HT1080 (cell line): ENCODE measurements around the gene BPGM. TPM values are rescaled to one million over a fixed set of nuclear protein-coding genes. Genes with fewer than 3 reads are reported as not detected.
A peak's percentile ranks its signal among the peaks of the same experiment; 100 is the strongest.

Experiments used
- DNase-seq: peaks from one replicate; pipeline ENCODE4 v3.0.0-alpha.2; 2015; ENCODE audit warnings: low read depth
- total RNA-seq: library from RNA; depleted of rRNA; stranded (reverse); fragments of >200 nt; shearing (Covaris generic); gene quantifications from 2 replicates; pipeline ENCODE4 v1.2.3, GENCODE V29; 2014

The BPGM gene
- total RNA-seq, 1 experiment from 2014 or later, result 9.4 TPM

DNA sequence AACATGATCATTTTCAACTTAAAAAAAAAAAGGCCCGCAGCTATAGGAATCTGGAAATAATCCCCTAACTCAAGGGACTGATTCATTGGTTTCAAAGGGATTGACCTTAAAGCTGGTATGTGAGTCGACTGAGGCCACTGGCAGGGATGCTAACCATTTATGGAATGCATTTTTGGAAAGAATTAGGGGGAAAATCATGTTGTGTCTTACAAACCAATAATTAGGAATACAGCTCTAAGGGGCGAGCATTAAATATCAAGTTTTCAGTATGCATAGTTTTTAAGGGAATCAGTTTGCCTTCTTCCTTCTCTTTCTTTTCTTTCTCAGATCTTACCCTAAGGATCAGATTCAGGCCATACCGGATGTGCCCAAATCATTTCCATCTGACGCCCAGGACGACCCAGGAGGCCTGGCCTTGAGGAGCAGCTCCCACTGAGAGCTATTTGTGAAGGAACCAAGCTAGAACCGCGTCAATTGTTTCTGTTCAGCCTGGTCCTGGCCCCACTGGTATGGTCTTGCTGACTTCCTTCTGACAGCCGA is 48.7 kb downstream of the BPGM start:
- no peak for DNase-seq

DNA sequence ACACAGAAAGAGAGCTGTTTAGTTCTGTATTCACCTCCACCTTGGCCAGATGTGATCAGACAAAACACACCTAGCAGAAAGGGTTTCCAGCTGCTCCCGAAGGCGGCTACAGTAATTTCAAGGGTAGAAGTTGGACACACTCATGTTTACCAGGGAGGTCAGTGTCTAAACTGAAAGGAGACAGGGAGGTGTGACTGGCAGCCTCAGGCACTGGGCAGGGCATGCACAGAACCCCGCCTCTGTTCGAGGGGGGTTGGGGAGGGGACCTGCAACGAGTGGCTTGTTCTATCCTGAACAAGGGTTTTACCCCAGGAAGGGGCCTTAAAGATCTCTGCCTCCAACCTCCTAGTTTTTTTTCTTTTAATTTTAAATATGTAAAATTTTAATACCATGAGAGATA is 49.6 kb downstream of the BPGM start:
- no peak for DNase-seq

DNA sequence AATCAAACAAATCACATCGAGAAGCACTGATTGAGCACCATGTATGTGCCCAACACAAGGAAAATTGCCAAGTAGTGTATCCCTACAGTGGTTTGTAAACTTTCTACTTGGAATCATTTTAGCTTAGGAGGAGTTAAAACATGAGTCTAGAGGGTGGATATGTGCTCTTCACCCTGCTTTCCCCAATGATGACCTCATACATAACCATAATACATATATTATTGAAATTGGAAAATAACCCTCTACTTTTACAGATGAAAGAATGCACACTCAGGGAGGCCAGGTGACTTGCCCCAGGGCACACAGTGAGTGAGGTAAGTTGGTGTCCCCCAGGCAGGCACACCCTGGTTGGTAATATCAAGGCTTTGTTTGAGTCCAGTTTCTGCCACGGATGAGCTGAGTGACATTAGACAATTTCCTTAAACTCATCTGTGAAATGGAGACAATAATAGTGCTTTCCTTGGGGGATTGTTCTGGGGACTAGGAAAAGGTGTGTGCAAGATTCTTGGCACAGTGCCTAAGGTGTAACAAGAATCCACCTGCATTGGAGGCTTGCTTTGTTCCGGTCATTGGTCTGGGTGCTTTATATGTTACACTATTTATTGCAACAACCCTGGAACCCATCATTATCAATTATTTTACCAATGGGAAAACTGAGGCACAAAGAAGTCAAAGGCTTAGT is 50.7 kb downstream of the BPGM start:
- no peak for DNase-seq

DNA sequence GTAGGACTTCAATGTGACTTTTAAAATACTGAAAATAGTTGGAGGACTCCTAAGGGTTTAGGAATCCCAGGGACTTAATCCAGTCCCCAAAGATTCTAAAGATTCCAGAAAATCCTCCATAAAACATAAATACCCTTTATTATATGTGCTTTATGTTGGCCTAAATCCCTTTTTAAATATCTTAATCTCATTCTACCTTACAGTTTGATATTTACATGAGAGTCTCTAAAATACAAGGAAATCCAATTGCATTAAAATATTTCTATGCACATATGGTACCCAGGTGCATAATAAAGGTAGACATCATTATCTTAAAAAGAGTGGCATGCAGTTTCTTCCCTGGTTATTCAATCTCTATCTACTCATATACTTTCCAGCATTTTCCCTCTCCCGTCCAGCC is 51.8 kb downstream of the BPGM start:
- no peak for DNase-seq

DNA sequence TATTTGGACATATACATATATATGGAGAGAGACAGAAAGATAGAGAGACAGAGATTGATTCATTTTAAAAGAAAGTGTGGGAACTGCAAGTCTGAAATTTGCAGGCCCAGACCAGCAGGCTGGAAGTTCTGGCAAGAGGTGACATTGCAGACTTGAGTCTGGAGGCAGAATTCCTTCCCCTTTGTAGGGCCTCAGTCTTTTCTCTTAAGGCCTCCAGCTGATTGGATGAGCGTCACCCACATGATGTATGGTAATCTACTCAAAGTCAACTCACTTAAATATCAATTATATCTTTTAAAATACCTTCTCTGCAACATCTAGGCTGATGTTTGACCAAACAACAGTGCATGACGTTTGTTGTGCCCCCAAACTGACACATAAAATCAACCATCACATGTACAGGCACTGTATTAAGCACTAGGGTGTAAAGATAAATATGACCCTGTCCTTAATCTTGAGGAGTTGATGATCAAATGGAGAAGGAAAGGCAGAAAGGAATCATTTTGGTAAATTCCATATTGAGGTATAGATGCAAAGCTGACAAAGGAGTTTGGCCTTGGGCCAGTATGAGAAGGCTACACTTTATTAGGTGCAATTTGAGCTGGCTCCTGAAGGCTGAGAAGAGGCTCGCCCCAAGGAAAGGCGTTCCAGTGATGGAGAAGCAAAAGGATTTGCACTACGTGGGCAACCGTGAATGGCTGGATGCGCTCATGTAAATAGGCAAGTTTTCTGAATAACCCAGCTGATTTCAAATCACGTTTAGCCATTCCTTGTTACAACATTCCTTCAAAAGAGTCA is 52.6 kb downstream of the BPGM start:
- no peak for DNase-seq

DNA sequence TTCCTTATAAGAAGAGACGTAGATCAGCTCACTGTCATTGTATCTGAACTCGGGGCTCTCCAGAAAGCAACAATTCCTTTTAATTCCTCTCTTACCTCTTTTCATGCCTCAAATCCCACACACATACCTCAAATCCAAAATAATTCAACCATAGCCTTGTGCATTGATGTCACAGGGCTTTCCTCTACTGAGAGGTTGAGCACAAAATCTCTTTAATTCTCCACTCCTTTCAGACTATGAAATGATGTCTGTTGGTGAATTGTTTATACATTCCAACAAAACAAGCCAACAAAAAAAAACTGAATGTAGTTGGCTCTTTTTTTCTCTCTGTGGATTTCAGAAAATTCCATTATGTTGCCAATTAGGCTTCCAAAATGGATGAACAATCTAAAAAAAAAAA is 53.2 kb downstream of the BPGM start:
- no peak for DNase-seq

DNA sequence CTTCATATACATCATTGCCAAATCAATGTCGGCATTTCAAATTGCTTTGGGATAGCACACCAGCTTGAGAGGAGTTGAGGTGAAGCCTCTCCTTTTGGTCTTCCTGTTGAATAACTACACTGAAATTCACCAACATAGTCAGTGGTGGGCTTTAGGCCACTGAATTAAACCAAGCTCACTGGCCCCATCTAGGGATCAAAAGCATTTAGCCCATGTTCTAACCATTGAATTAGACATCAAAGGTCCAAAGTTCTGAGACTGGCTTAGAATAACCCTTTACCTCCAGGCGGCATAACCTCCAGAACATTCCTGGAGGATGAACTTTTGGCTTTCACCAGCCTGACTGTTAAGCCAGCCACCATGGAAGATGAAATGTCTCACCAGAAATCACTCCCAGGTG is 54.6 kb downstream of the BPGM start:
- DNase-seq, result peak; percentile 51

DNA sequence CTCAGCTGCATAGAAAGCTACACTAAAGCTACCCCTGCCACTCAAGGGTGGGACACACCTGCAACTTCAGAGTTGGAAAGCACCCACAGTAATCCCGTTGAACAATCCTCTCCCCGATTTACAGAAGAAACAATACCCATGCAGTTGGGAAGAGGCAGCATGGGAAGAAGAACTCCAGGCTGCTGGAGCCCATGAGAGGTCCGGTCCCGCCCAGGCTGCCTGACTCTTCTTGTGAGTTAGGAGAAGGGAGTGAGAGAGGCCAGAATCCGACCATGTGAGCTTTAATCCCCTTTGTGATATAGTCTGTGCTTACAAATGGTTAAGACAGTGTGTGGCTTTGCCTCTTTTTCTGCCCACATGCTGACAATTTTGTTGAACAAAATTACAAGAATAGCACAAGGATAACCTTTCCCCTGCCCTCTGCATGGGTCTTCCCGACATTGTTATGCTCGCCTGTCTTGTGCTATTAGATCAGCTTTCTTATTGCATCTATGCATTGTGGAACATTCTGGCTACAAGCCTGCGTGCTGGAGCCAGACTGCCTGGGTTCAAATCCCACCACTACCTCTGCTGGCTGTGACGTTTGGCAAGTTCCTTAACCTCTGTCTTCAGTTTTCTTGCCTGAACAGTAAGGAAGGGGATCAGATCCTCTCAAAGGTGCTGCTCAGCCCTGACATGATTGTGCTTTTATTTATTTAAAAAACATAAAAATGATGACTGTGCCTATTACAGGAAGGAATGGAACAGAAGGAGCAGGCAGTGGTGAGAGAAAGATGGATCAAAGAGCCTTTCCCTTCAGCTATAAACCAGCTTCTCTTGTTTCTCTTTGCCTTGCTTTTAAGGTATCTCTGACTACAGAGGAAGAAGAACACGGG is 56.0 kb downstream of the BPGM start:
- DNase-seq, result no peak

DNA sequence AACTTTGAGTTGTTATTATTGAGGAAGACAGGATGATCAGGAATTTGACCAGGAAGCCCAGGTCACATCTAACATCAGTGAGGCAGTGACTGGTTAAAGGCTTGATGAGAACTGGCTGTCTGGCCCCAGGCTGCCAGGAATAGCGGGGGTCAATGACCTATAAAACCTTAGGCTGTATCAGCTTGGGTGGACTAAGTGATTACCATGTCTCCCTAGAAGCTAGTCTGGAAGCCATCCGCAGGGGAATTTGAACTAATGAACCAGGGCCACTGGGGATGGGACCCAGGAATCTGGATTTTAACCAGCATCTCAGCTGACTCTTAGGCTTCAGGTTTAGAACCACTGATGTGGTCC is 56.6 kb downstream of the BPGM start:
- DNase-seq, result no peak

DNA sequence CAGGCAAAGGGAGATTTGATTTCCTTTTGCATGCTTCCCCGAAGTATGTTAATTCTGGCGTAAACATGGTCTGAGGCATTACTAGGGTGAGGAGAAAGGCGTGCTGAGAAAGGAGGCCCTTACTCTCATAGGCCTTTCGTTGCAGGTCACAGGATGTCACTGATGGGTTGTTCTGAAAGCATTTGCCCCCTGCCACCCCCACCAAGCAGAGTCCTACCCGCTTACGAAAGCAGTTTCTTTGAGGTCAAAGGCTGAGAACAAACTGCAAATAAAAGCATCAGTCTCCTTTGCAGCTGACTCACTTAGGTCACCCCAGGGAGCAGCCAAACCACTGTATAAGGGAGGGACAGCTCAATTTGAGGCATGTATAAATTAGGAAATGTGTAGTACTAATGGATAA is 57.1 kb downstream of the BPGM start:
- DNase-seq, result no peak

DNA sequence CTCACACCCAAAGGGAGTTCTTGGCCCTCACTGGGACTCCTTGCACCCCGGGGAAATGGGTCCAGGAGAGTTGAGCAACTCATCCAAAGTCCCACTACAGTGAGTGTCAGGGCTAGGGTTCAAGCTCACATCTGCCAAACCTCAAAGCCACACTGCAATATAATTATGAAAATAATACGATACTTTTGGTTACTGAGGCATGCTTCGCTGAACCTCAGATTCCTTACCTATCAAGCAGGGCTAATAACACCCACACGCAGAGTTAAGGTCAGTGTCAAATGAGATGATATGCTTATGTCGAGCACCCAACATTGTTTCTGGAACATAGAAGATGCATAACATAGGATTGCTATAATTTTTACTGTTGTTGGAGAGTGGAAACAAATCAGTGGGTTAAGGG is 58.2 kb downstream of the BPGM start:
- no peak for DNase-seq

DNA sequence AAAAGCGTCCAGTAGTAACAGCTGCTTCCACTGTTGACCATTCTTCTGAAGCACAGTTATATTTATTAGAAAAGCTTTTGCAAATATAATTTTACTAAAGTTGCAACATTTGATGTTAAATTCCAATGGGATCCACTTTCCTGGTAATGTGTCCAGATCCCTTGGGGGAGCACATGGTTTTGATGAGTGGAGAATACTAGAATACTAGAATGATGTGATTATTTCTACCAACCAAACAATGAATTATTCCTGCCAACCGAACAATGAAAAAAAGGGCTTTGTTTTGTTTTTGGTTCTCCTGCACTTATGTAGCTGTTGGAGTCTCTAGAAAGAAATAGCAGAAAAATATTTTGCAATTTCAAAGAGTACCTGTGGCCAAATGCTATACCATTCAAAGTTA is 59.1 kb downstream of the BPGM start:
- DNase-seq, result no peak

DNA sequence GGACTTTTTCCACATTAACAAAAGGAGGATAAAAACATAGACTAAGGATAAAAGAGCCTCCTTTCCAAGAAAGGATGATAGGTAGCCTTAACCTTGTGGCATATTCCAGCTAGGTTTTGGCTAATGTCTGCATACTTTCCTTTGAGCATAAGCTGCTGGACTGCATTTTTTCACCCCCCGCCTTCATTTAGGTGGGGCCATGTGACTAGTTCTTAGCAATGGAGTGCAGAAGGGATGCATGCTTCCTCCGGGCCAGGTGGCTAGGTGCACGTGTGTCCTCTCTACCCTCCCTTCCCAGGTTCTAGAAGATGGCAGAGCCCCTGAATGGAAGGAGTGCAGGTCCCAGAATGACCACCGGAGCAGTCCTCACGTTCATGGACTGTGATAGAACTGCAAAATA is 59.8 kb downstream of the BPGM start:
- no peak for DNase-seq

DNA sequence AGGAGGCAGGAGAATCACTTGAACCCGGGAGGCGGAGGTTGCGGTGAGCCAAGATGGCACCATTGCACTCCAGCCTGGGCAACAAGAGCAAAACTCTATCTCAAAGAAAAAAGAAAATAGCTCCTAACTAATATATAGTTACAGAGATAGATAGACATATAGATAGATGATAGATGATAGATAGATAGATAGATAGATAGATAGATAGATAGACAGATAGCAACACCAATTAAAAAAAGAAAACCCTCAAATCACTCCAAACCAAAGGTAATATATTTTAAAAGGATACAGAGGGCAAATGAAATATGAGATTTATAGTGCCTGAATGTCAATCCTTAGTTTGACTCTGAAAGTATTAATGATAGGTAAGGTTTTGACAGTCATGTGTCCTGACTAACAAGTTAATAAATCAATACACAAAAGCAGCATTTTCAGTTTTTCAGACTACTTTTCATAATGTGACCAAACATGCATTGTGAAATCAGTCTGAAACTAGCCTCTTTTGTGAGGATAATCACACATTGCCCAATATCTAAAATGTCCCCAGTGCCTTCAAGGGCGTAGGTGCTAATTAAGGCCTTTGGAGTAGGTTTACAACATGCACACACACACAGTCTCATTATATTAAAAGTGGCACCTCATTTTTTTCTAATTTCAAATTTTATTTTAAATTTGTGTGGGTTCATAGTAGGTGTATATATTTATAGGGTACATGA is 61.2 kb downstream of the BPGM start:
- DNase-seq, result no peak

DNA sequence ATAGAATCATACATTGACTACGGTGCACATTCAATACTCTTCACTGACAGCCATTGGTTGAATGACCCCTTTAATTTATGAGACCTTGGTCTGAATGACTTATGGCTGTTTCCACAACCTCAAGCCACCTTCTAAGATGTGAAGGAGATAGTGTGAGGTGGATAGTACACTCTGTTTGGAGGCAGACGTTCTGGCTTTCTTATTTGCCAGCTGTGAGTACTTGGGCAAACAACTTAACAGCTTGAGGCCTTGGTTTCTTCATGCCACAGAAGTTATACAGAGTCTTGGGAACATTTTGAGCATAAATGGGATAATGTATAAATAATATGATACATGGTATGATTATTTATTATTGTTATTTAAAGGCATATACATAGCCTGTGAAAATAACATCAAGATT is 62.0 kb downstream of the BPGM start:
- DNase-seq, result no peak

DNA sequence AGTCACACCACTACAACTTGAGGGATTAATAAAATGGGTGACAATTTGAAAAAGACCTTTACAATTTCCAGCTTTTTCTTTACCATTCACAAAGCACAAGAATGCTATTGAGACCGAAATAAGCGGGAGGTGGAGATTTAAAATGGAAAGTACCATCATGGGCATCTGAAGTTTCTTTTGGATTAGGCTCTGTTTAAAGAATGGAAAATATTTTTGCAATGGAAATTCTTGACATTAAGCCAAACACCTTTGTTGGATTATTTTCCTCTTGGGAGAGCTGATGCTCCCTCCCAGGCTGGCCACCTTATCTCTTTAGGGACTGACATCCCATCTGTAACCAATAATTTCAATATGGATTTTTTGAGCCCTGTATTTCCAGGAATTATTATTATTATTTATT is 62.5 kb downstream of the BPGM start:
- DNase-seq, result no peak

DNA sequence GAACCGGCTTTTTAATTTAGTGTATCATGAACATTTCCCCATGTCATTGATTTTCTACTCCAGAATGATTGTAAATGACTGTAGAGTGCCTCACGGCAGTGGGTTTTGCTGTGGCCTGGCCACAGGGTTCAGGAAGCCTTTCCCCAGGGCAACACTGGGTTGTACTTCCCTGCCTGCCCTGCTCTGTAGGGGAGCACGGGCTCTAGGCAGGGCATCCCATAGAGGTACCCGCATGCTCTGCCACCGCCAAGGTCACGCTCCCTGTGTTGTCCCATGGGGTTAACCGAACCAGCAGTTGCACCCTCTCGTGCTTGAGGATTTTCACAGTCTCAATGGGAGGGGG is 63.8 kb downstream of the BPGM start:
- DNase-seq, result no peak

DNA sequence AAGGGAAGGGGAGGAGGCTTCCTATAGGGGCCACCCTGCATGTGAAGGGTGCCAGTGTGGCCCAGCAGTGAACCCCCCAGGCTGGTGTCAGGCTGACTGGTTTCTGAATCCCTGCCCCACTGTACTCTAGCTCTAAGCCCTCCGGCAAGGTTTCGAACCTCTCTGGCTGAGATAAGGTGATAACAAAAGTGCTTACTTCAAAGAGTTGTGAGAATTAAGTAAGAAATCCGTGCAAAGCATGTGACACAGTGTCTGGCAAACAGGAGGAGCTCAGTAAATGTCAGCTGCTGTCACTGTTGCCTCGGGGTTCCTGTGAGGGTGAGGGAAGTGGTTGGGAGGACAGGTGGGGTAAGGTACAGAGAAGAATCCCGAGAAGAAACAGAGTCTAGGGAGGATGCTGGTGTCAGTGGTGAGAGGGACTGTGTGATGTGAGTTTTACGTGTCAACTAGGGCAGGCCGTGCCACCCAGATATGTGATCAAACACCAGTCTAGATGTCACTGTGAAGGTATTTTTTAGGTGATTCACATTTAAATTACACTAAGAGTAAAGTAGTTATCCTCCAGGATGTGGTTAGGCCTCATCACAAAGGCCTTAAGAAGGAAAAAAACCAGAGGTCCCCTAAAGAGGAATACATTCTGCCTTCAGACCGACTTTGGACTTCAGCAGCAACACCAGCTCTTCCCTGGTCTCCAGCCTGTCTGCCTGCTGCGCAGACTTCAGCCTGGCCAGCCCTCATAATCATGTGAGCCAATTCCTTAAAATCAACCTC is 64.4 kb downstream of the BPGM start:
- DNase-seq, result peak; percentile 77

DNA sequence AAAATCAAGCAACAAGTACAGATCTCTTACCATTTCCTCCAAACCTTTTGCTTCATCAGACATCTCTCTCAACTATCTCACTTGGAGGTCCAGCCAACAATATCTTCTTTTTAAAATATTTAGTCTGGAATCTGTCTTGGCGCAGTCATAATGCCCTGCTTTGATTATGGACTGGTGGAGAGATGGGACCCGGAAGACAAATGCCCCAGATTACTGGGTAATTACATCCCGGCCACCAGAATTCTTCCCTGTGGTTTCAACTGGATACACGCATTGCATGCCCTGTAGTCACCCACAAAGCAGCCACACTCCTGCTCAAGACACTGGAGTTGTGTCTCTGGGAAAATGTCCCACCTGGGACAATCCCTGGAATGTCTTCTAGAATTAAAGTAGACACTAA is 65.5 kb downstream of the BPGM start:
- peak; percentile 27 for DNase-seq

DNA sequence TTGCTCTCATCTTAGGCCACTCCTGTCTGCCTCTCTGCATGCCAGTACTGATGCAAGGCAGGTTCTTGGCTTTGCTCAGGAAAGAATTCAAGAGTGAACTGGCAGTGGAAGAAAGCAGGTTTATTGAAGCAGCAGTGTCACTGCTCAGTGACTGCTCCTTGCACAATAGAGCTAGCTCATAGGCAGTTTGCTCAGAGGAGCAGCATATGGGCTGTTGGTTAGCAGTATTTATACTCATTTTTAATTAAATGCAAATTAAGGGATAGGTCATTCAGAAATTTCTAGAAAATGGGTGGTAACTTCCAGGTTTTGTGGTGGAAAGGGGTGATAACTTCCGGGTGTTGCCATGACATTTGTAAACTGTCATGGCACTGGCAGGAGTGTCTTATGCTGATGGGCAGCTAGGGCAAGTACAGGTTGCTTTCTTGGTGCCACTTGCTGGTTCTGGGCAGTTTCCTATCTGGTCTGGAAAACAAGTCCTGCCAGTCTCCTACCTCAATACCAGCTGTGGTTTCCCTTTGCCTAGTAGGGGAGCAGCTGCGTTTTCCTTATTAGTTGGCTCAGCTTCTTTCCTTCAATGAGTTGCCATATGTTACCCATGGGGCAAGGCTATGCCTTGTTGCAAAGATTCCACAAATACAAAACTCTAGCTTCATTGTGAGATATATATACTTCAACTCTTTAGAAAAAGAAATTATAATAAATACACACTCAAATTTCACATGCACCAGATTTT is 68.0 kb downstream of the BPGM start:
- DNase-seq, result no peak
